GM12875 (cell line): Measurements from ENCODE around the gene MGMT.

Experiments used
- H3K4me3 ChIP-seq: one replicate; pipeline ENCODE4 v1.5.1; 2011; ENCODE audit warnings: low read depth, low read length, control low read depth
- CTCF ChIP-seq: IDR thresholded peaks from 2 replicates; pipeline ENCODE4 v1.5.1; 2011; ENCODE audit warnings: low read depth, mild to moderate bottlenecking, control low read depth, inconsistent platforms, low read length, moderate library complexity, borderline replicate concordance; ENCODE audit not compliant: insufficient read depth

MGMT gene

GRCh38 chr10:129581827-129582411 is 114.9 kb downstream of the MGMT start:
- no peak for TF ChIP-seq CTCF
- H3K4me3 ChIP-seq = no peak overlapping the region

- H3K4me3 ChIP-seq = no peak overlapping the region
- TF ChIP-seq CTCF = no peak
Observed at GRCh38 chr10:129583831-129584230, 116.8 kb downstream of the MGMT start.

- H3K4me3 ChIP-seq = no peak overlapping the region
- no peak for TF ChIP-seq CTCF
Observed at GRCh38 chr10:129586898-129587443, 119.9 kb downstream of the MGMT start.

GRCh38 chr10:129589546-129589945 is 122.5 kb downstream of the MGMT start:
- no peak for TF ChIP-seq CTCF
- no peak overlapping the region for H3K4me3 ChIP-seq

GRCh38 chr10:129593953-129594352 is 126.9 kb downstream of the MGMT start:
- TF ChIP-seq CTCF = no peak
- no peak overlapping the region for H3K4me3 ChIP-seq

- no peak overlapping the region for H3K4me3 ChIP-seq
- no peak for TF ChIP-seq CTCF
Observed at GRCh38 chr10:129594811-129595210, 127.8 kb downstream of the MGMT start.

- no peak overlapping the region for H3K4me3 ChIP-seq
- no peak for TF ChIP-seq CTCF
Observed at GRCh38 chr10:129598413-129598812, 131.4 kb downstream of the MGMT start.
